Heart left ventricle (tissue), 13 donors: ENCODE results near the gene NANS.

Experiments used
- POLR2A ChIP-seq, 2 donors: fragments of 450-650 bp; IDR thresholded peaks; one replicate each; pipeline ENCODE4 v1.6.1; 2017; ENCODE audit warnings: antibody characterized with exemption in 2 of 2, mild to moderate bottlenecking in 2 of 2, moderate library complexity in 2 of 2
- TF ChIP-seq, protein P1 (sequence below), 12 donors: fragments of 200-600 bp; sonication (generic) in 4 of 12; IDR thresholded peaks; one replicate each; pipeline versions ENCODE4 v1.5.0 to v1.8.0; 2018 to 2022; ENCODE audit warnings: antibody characterized with exemption in 12 of 12, mild to moderate bottlenecking in 5 of 12
- donor health status: ischemic (EF 13 %, LVEDD 7.1; RV severe dilation, severe dysfunction).
- donor health status: DM: no; HTN: yes; CAD: no.
- donor health status: DM: no; HTN: no; CAD: no.
- donor health status: ischemic (EF 25% LVEDD 6.9; RV normal size, moderate dysfunction).
- donor health status: ischemic (EF 25% LVEDD 5.7; RV mildly dilated, moderate dysfunction).
- donor health status: ischemic (EF 35%, LVEDD 5.7; RV mildly dilated, moderate dysfunction).
- donor health status: nonischemic (EF 11% LVEDD 7.7; RV severe dilation, severe dysfunction).
- donor health status: DM: yes; HTN: yes; CAD: no.
- donor health status: PGD.
- donor health status: ischemic (EF 29% LVEDD 5.4; RV normal size, mild dysfunction).
- donor health status: nonischemic (EF 23%, LVEDD 6.1; RV moderate dilation, normal function).

DNA sequence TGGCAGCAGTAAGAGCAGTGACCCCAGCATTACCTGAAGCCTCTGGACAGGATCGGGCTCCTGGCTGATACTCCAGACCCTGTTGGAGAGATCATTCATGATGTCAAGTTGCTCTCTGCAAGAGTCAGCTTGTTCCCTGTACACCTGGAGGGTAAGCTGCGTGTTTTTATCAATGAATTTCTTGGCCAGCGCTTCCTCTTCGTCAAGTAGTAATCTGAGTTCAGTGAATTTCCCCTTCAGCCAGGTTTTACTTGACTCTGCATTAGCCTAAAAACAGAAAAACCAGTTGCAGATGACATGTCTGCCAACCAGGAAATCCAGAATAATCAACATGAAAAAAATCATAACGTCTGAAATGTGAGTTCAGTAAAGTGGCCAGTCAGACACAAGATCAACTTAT lies 43.4 kb downstream of the NANS start:
- TF ChIP-seq, protein P1, sequence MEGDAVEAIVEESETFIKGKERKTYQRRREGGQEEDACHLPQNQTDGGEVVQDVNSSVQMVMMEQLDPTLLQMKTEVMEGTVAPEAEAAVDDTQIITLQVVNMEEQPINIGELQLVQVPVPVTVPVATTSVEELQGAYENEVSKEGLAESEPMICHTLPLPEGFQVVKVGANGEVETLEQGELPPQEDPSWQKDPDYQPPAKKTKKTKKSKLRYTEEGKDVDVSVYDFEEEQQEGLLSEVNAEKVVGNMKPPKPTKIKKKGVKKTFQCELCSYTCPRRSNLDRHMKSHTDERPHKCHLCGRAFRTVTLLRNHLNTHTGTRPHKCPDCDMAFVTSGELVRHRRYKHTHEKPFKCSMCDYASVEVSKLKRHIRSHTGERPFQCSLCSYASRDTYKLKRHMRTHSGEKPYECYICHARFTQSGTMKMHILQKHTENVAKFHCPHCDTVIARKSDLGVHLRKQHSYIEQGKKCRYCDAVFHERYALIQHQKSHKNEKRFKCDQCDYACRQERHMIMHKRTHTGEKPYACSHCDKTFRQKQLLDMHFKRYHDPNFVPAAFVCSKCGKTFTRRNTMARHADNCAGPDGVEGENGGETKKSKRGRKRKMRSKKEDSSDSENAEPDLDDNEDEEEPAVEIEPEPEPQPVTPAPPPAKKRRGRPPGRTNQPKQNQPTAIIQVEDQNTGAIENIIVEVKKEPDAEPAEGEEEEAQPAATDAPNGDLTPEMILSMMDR (IDR thresholded peaks at IDR 0.05), result no peak
- no peak for TF ChIP-seq POLR2A (IDR thresholded peaks at IDR 0.05)
